Endodermal cell (in vitro differentiated cells): ENCODE measurements around the gene SNX5. TPM values are rescaled to one million over a fixed set of nuclear protein-coding genes. Genes with fewer than 3 reads are reported as not detected.

Experiments
- DNase-seq: peaks from one replicate; pipeline ENCODE4 v3.0.0-alpha.2; 2017
- H3K27ac ChIP-seq: 2 replicates; pipeline ENCODE4 v1.5.1; 2013; ENCODE audit warnings: mild to moderate bottlenecking, low read depth, low read length, moderate library complexity
- H3K27me3 ChIP-seq: 2 replicates; pipeline ENCODE4 v1.6.1; 2013; ENCODE audit warnings: mild to moderate bottlenecking, low read length, moderate library complexity; ENCODE audit not compliant: insufficient read depth, control insufficient read depth, poor library complexity, severe bottlenecking
- H3K36me3 ChIP-seq: 2 replicates; pipeline ENCODE4 v1.7.0; 2013; ENCODE audit warnings: mild to moderate bottlenecking, low read length, moderate library complexity; ENCODE audit not compliant: control insufficient read depth, insufficient read depth
- H3K4me1 ChIP-seq: one replicate; pipeline ENCODE4 v1.7.0; 2013; ENCODE audit warnings: low read length; ENCODE audit not compliant: control insufficient read depth, insufficient read depth
- H3K4me3 ChIP-seq: 2 replicates; pipeline ENCODE4 v1.5.1; 2013; ENCODE audit warnings: mild to moderate bottlenecking, low read length, moderate library complexity
- H3K9ac ChIP-seq: 2 replicates; pipeline ENCODE4 v1.6.1; 2013; ENCODE audit warnings: mild to moderate bottlenecking, low read length, moderate library complexity; ENCODE audit not compliant: poor library complexity, severe bottlenecking; ENCODE audit errors: extremely low read depth
- H3K9me3 ChIP-seq: 2 replicates; pipeline ENCODE4 v1.6.1; 2013; ENCODE audit warnings: mild to moderate bottlenecking, low read length, moderate library complexity; ENCODE audit not compliant: control insufficient read depth
- H3K27ac Mint-ChIP-seq: 2 replicates; pipeline ENCODE4 v1.8.0; 2020; ENCODE audit warnings: mixed read lengths
- H3K27me3 Mint-ChIP-seq: 2 replicates; pipeline ENCODE4 v1.8.0; 2021; ENCODE audit warnings: mild to moderate bottlenecking, mixed read lengths; ENCODE audit not compliant: insufficient read depth
- H3K36me3 Mint-ChIP-seq: 2 replicates; pipeline ENCODE4 v1.8.0; 2020; ENCODE audit warnings: low read depth, mixed read lengths
- H3K4me1 Mint-ChIP-seq: 2 replicates; pipeline ENCODE4 v1.8.0; 2020; ENCODE audit warnings: mixed read lengths
- H3K4me3 Mint-ChIP-seq: 2 replicates; pipeline ENCODE4 v1.8.0; 2020; ENCODE audit warnings: mild to moderate bottlenecking, moderate library complexity, mixed read lengths
- H3K9me3 Mint-ChIP-seq: 2 replicates; pipeline ENCODE4 v1.8.0; 2020; ENCODE audit warnings: mild to moderate bottlenecking, mixed read lengths
- CTCF ChIP-seq: fragments of 200-600 bp; sonication (generic); conservative IDR thresholded peaks from 2 replicates; pipeline ENCODE4 v1.5.0; 2021; ENCODE audit warnings: antibody characterized with exemption, mild to moderate bottlenecking
- WGBS, 2 experiments: methylation state at CpG; one replicate each; pipeline versions ENCODE4 v1.1.5 to v1.1.7; 2013; ENCODE audit warnings: missing lambda C conversion rate in 2 of 2, mixed read lengths in 1 of 2; ENCODE audit not compliant: insufficient coverage in 1 of 2, insufficient read length in 1 of 2; 5-methylcytosine and 5-hydroxymethylcytosine counted together
- total RNA-seq, 2 donors: library from RNA; stranded (reverse); fragmentation: NEBNext Ultra II Directional in 1 of 2; extraction: Animal tissue kit (Norgen Biotek cat#: 25700) in 1 of 2; gene quantifications; 2 replicates in 1 of 2; 3 replicates in 1 of 2; pipeline ENCODE4 v1.2.1, GENCODE V29; 2021

The SNX5 gene
- total RNA-seq, 2 donors from 2014 or later: 170 to 171 TPM

- 23 to 33% methylated on average over 13 to 16 of the region's 16 CpGs for whole genome bisulfite sequencing, 2 experiments
- Mint-ChIP-seq H3K36me3 (peaks cover 2% of the 10 kb centered on the region), H3K27me3 (no peaks in the 10 kb centered on the region), H3K4me1 (peaks cover 19% of the 10 kb centered on the region), H3K9me3 (no peaks in the 10 kb centered on the region), H3K27ac (peak overlapping the region; percentile 37), H3K4me3 (no peak overlapping the region)
- H3K9me3 ChIP-seq: no peaks in the 10 kb centered on the region
- peak; percentile 92 for TF ChIP-seq CTCF
- H3K9ac ChIP-seq: no peak overlapping the region
- peak; percentile 69 for DNase-seq
- peaks cover 3% of the 10 kb centered on the region for H3K36me3 ChIP-seq
- H3K4me3 ChIP-seq: no peak overlapping the region
- peaks cover 3% of the 10 kb centered on the region for H3K4me1 ChIP-seq
- H3K27ac ChIP-seq: no peak overlapping the region
- H3K27me3 ChIP-seq: no peaks in the 10 kb centered on the region
Observed at GRCh38 chr20:17995967-17996819, 27.6 kb upstream of the SNX5 start.

GRCh38 chr20:17993546-17993945, 25.0 kb upstream of the SNX5 start:
- WGBS, 2 experiments: 94 to 97% methylated on average over 3 of the region's 3 CpGs

GRCh38 chr20:17992847-17993513, 24.4 kb upstream of the SNX5 start:
- Mint-ChIP-seq H3K36me3 (peaks cover 20% of the 10 kb centered on the region), H3K9me3 (no peaks in the 10 kb centered on the region), H3K4me1 (peaks cover 13% of the 10 kb centered on the region), H3K4me3 (no peak overlapping the region), H3K27ac (no peak overlapping the region), H3K27me3 (no peaks in the 10 kb centered on the region)
- H3K36me3 ChIP-seq: peaks cover 29% of the 10 kb centered on the region
- WGBS, 2 experiments: 92 to 100% methylated on average over 2 to 5 of the region's 5 CpGs
- H3K4me3 ChIP-seq: no peak overlapping the region
- H3K27me3 ChIP-seq: no peaks in the 10 kb centered on the region
- H3K9me3 ChIP-seq: no peaks in the 10 kb centered on the region
- H3K4me1 ChIP-seq: peaks cover 3% of the 10 kb centered on the region
- no peak overlapping the region for H3K9ac ChIP-seq
- H3K27ac ChIP-seq: no peak overlapping the region
- TF ChIP-seq CTCF: no peak
- no peak for DNase-seq

More at GRCh38 chr20:17993546-17993945, 25.0 kb upstream of the SNX5 start:
- Mint-ChIP-seq H3K9me3 (no peaks in the 10 kb centered on the region), H3K36me3 (peaks cover 16% of the 10 kb centered on the region), H3K4me3 (no peak overlapping the region), H3K27me3 (no peaks in the 10 kb centered on the region), H3K4me1 (peaks cover 16% of the 10 kb centered on the region), H3K27ac (no peak overlapping the region)
- H3K4me3 ChIP-seq: no peak overlapping the region
- peaks cover 23% of the 10 kb centered on the region for H3K36me3 ChIP-seq
- H3K9ac ChIP-seq: no peak overlapping the region
- H3K9me3 ChIP-seq: no peaks in the 10 kb centered on the region
- H3K4me1 ChIP-seq: peaks cover 3% of the 10 kb centered on the region
- DNase-seq: no peak
- H3K27ac ChIP-seq: no peak overlapping the region
- no peak for TF ChIP-seq CTCF
- no peaks in the 10 kb centered on the region for H3K27me3 ChIP-seq
